GM23338 (cell line): ENCODE data around the gene CDK10. TPM values are rescaled to one million over a fixed set of nuclear protein-coding genes. Genes with fewer than 3 reads are reported as not detected.

Experiments used
- ATAC-seq: fragments of 200-7000 bp; cut with Tn5 transposase; 3 replicates; pipeline ENCODE4 v1.9.1; 2020
- DNase-seq: peaks from one replicate; pipeline ENCODE4 v3.0.0-alpha.2; 2015; ENCODE audit warnings: low spot score
- H2AFZ ChIP-seq: fragments of 200-600 bp; sonication (generic); 2 replicates; pipeline ENCODE4 v1.8.0; 2016; ENCODE audit warnings: antibody characterized with exemption, mild to moderate bottlenecking, moderate library complexity
- H3F3A ChIP-seq: fragments of 200-600 bp; sonication (generic); replicated peaks from 2 replicates; pipeline ENCODE4 v1.8.0; 2017; ENCODE audit warnings: antibody characterized with exemption, mixed run types, low read depth
- H3K27ac ChIP-seq: fragments of 200-600 bp; sonication (generic); 2 replicates; pipeline ENCODE4 v1.6.1; 2016; ENCODE audit warnings: low read depth
- H3K27me3 ChIP-seq: fragments of 200-600 bp; sonication (generic); 2 replicates; pipeline ENCODE4 v1.8.0; 2016; ENCODE audit warnings: mild to moderate bottlenecking, mixed run types, moderate library complexity; ENCODE audit not compliant: insufficient read depth
- H3K36me3 ChIP-seq: fragments of 200-600 bp; sonication (generic); 2 replicates; pipeline ENCODE4 v1.8.0; 2016; ENCODE audit warnings: mild to moderate bottlenecking; ENCODE audit not compliant: insufficient read depth
- H3K4me1 ChIP-seq: fragments of 200-600 bp; sonication (generic); 2 replicates; pipeline ENCODE4 v1.8.0; 2016; ENCODE audit warnings: mild to moderate bottlenecking, moderate library complexity; ENCODE audit not compliant: insufficient read depth
- H3K4me2 ChIP-seq: fragments of 200-600 bp; sonication (generic); 2 replicates; pipeline ENCODE4 v1.7.1; 2017; ENCODE audit warnings: mixed run types
- H3K4me3 ChIP-seq: fragments of 200-600 bp; sonication (generic); 2 replicates; pipeline ENCODE4 v1.6.1; 2016; ENCODE audit warnings: mixed run types
- H3K79me2 ChIP-seq: fragments of 200-600 bp; sonication (generic); replicated peaks from 2 replicates; pipeline ENCODE4 v1.8.0; 2017; ENCODE audit warnings: mild to moderate bottlenecking; ENCODE audit not compliant: insufficient read depth
- H3K9me2 ChIP-seq: fragments of 200-600 bp; sonication (generic); 2 replicates; pipeline ENCODE4 v1.8.0; 2017; ENCODE audit not compliant: insufficient read depth
- H4K20me1 ChIP-seq: fragments of 200-600 bp; sonication (generic); replicated peaks from 2 replicates; pipeline ENCODE4 v1.8.0; 2017; ENCODE audit warnings: mild to moderate bottlenecking; ENCODE audit not compliant: insufficient read depth
- H3K27ac Mint-ChIP-seq: 2 replicates; pipeline ENCODE4 v1.8.0; 2020; ENCODE audit warnings: inconsistent platforms, mild to moderate bottlenecking, moderate library complexity, mixed read lengths
- H3K27me3 Mint-ChIP-seq: 3 replicates; pipeline ENCODE4 v1.8.0; 2022; ENCODE audit warnings: low read depth, mild to moderate bottlenecking, moderate library complexity, mixed read lengths, inconsistent platforms; ENCODE audit not compliant: insufficient read depth, poor library complexity
- H3K36me3 Mint-ChIP-seq: 3 replicates; pipeline ENCODE4 v1.8.0; 2021; ENCODE audit warnings: low read depth, mild to moderate bottlenecking, inconsistent platforms, moderate library complexity, mixed read lengths
- H3K4me1 Mint-ChIP-seq: 3 replicates; pipeline ENCODE4 v1.8.0; 2020; ENCODE audit warnings: mild to moderate bottlenecking, inconsistent platforms, mixed read lengths
- H3K4me3 Mint-ChIP-seq: 3 replicates; pipeline ENCODE4 v1.8.0; 2021; ENCODE audit warnings: moderate library complexity, mild to moderate bottlenecking, inconsistent platforms, mixed read lengths
- H3K9me3 Mint-ChIP-seq: 3 replicates; pipeline ENCODE4 v1.8.0; 2020; ENCODE audit warnings: moderate library complexity, mild to moderate bottlenecking, inconsistent platforms, mixed read lengths
- CREB1 ChIP-seq: fragments of 250-450 bp; sonication (Bioruptor Pico); IDR thresholded peaks from 2 replicates; pipeline ENCODE4 v1.5.0; 2020; ENCODE audit warnings: low read depth, mild to moderate bottlenecking, moderate library complexity
- ETS1 ChIP-seq: IDR thresholded peaks from 2 replicates; pipeline ENCODE4 v1.6.1; 2016; ENCODE audit warnings: antibody characterized with exemption
- EZH2 ChIP-seq: fragments of 200-600 bp; sonication (generic); IDR thresholded peaks from one replicate; pipeline ENCODE4 v1.8.0; 2017; ENCODE audit warnings: antibody characterized with exemption, mild to moderate bottlenecking, low read depth; ENCODE audit not compliant: unreplicated experiment
- EZH2phosphoT487 ChIP-seq: fragments of 200-600 bp; sonication (generic); IDR thresholded peaks from one replicate; pipeline ENCODE4 v1.8.1; 2018; ENCODE audit warnings: antibody characterized with exemption; ENCODE audit not compliant: unreplicated experiment
- JUNB ChIP-seq: IDR thresholded peaks from one replicate; pipeline ENCODE4 v1.6.1; 2016; ENCODE audit warnings: antibody characterized with exemption; ENCODE audit not compliant: unreplicated experiment
- NANOG ChIP-seq: IDR thresholded peaks from 2 replicates; pipeline ENCODE4 v1.6.1; 2016; ENCODE audit warnings: antibody characterized with exemption, borderline replicate concordance
- POLR2AphosphoS5 ChIP-seq: IDR thresholded peaks from 2 replicates; pipeline ENCODE4 v1.6.1; 2016; ENCODE audit warnings: antibody characterized with exemption, low read depth
- STAT1 ChIP-seq: IDR thresholded peaks from one replicate; pipeline ENCODE4 v1.6.1; 2016; ENCODE audit warnings: antibody characterized with exemption; ENCODE audit not compliant: unreplicated experiment
- ZNF114 ChIP-seq: fragments of 250-450 bp; sonication (Bioruptor Pico); IDR thresholded peaks from 2 replicates; pipeline ENCODE4 v1.5.0; 2020; ENCODE audit warnings: mild to moderate bottlenecking, moderate library complexity
- ZNF331 ChIP-seq: fragments of 250-450 bp; sonication (Bioruptor Pico); IDR thresholded peaks from 2 replicates; pipeline ENCODE4 v1.5.0; 2020; ENCODE audit warnings: low read depth, mild to moderate bottlenecking, moderate library complexity
- polyA plus RNA-seq: library from polyadenylated mRNA; unstranded; fragments of >200 nt; fragmentation: Nextera tagmentation; extraction: Ambion mirVana; gene quantifications from 2 replicates; pipeline ENCODE4 v1.2.1, GENCODE V29; 2016
- total RNA-seq: library from RNA; depleted of rRNA; stranded (reverse); fragments of >200 nt; shearing (Covaris generic); gene quantifications from 2 replicates; pipeline ENCODE4 v1.2.3, GENCODE V29; 2014
- TF ChIP-seq, protein P1 (sequence below): IDR thresholded peaks from one replicate; pipeline ENCODE4 v1.6.1; 2018; ENCODE audit warnings: antibody characterized with exemption; ENCODE audit not compliant: unreplicated experiment
- TF ChIP-seq, protein P2 (sequence below): fragments of 250-450 bp; sonication (Bioruptor Pico); IDR thresholded peaks from 2 replicates; pipeline ENCODE4 v1.5.0; 2020; ENCODE audit warnings: mild to moderate bottlenecking, moderate library complexity
- TF ChIP-seq, protein P3 (sequence below), 2 experiments: fragments of 200-600 bp in 1 of 2; sonication (generic) in 1 of 2; conservative IDR thresholded peaks; 2 replicates each; pipeline versions ENCODE4 v1.5.1 to v1.6.1; 2016 to 2017; ENCODE audit warnings: antibody characterized with exemption in 2 of 2, low read depth in 2 of 2, mild to moderate bottlenecking in 2 of 2, moderate library complexity in 1 of 2

The CDK10 gene
- total and polyA plus RNA-seq, 2 experiments from 2014 or later: 64.6 to 88.0 TPM

- ATAC-seq (peak; percentile 74), DNase-seq (peak; percentile 59)
- no peak overlapping the region; the same call in 1 of the 2 replicates for H3K27ac ChIP-seq
- Mint-ChIP-seq H3K9me3 (peaks cover 40% of the 10 kb centered on the region), H3K4me1 (peaks cover 7% of the 10 kb centered on the region; the same call in 2 of the 3 replicates), H3K36me3 (peaks cover 71% of the 10 kb centered on the region), H3K27me3 (peaks cover 20% of the 10 kb centered on the region), H3K4me3 (peak overlapping the region; percentile 89), H3K27ac (peak overlapping the region; percentile 87)
- 0 out of 2 replicates have a peak, but pooled peaks cover 6% of the 10 kb centered on the region for H3F3A ChIP-seq
- H3K36me3 ChIP-seq: no peaks in the 10 kb centered on the region
- H3K4me1 ChIP-seq: 0 out of 2 replicates have a peak, but pooled peaks cover 8% of the 10 kb centered on the region
- 0 out of 2 replicates have a peak, but pooled peaks cover 4% of the 10 kb centered on the region for H3K9me2 ChIP-seq
- H3K4me2 ChIP-seq: peak overlapping the region; percentile 92
- H3K79me2 ChIP-seq: peaks cover 12% of the 10 kb centered on the region
- no peaks in the 10 kb centered on the region for H3K27me3 ChIP-seq
- H4K20me1 ChIP-seq: peaks cover 4% of the 10 kb centered on the region; the same call in 1 of the 2 replicates
- peak overlapping the region; percentile 96 for H3K4me3 ChIP-seq
- H2AFZ ChIP-seq: peak overlapping the region; percentile 96; the same call in 1 of the 2 replicates
- TF ChIP-seq ZNF331 (no peak), ZNF114 (CRISPR knock-in tag) (no peak), EZH2 (no peak), EZH2phosphoT487 (no peak), ETS1 (no peak), CREB1 (CRISPR knock-in tag) (no peak), NANOG (no peak), JUNB (no peak), STAT1 (no peak), POLR2AphosphoS5 (no peak)
- TF ChIP-seq, protein P1, sequence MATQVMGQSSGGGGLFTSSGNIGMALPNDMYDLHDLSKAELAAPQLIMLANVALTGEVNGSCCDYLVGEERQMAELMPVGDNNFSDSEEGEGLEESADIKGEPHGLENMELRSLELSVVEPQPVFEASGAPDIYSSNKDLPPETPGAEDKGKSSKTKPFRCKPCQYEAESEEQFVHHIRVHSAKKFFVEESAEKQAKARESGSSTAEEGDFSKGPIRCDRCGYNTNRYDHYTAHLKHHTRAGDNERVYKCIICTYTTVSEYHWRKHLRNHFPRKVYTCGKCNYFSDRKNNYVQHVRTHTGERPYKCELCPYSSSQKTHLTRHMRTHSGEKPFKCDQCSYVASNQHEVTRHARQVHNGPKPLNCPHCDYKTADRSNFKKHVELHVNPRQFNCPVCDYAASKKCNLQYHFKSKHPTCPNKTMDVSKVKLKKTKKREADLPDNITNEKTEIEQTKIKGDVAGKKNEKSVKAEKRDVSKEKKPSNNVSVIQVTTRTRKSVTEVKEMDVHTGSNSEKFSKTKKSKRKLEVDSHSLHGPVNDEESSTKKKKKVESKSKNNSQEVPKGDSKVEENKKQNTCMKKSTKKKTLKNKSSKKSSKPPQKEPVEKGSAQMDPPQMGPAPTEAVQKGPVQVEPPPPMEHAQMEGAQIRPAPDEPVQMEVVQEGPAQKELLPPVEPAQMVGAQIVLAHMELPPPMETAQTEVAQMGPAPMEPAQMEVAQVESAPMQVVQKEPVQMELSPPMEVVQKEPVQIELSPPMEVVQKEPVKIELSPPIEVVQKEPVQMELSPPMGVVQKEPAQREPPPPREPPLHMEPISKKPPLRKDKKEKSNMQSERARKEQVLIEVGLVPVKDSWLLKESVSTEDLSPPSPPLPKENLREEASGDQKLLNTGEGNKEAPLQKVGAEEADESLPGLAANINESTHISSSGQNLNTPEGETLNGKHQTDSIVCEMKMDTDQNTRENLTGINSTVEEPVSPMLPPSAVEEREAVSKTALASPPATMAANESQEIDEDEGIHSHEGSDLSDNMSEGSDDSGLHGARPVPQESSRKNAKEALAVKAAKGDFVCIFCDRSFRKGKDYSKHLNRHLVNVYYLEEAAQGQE: no peak
- TF ChIP-seq, protein P2, sequence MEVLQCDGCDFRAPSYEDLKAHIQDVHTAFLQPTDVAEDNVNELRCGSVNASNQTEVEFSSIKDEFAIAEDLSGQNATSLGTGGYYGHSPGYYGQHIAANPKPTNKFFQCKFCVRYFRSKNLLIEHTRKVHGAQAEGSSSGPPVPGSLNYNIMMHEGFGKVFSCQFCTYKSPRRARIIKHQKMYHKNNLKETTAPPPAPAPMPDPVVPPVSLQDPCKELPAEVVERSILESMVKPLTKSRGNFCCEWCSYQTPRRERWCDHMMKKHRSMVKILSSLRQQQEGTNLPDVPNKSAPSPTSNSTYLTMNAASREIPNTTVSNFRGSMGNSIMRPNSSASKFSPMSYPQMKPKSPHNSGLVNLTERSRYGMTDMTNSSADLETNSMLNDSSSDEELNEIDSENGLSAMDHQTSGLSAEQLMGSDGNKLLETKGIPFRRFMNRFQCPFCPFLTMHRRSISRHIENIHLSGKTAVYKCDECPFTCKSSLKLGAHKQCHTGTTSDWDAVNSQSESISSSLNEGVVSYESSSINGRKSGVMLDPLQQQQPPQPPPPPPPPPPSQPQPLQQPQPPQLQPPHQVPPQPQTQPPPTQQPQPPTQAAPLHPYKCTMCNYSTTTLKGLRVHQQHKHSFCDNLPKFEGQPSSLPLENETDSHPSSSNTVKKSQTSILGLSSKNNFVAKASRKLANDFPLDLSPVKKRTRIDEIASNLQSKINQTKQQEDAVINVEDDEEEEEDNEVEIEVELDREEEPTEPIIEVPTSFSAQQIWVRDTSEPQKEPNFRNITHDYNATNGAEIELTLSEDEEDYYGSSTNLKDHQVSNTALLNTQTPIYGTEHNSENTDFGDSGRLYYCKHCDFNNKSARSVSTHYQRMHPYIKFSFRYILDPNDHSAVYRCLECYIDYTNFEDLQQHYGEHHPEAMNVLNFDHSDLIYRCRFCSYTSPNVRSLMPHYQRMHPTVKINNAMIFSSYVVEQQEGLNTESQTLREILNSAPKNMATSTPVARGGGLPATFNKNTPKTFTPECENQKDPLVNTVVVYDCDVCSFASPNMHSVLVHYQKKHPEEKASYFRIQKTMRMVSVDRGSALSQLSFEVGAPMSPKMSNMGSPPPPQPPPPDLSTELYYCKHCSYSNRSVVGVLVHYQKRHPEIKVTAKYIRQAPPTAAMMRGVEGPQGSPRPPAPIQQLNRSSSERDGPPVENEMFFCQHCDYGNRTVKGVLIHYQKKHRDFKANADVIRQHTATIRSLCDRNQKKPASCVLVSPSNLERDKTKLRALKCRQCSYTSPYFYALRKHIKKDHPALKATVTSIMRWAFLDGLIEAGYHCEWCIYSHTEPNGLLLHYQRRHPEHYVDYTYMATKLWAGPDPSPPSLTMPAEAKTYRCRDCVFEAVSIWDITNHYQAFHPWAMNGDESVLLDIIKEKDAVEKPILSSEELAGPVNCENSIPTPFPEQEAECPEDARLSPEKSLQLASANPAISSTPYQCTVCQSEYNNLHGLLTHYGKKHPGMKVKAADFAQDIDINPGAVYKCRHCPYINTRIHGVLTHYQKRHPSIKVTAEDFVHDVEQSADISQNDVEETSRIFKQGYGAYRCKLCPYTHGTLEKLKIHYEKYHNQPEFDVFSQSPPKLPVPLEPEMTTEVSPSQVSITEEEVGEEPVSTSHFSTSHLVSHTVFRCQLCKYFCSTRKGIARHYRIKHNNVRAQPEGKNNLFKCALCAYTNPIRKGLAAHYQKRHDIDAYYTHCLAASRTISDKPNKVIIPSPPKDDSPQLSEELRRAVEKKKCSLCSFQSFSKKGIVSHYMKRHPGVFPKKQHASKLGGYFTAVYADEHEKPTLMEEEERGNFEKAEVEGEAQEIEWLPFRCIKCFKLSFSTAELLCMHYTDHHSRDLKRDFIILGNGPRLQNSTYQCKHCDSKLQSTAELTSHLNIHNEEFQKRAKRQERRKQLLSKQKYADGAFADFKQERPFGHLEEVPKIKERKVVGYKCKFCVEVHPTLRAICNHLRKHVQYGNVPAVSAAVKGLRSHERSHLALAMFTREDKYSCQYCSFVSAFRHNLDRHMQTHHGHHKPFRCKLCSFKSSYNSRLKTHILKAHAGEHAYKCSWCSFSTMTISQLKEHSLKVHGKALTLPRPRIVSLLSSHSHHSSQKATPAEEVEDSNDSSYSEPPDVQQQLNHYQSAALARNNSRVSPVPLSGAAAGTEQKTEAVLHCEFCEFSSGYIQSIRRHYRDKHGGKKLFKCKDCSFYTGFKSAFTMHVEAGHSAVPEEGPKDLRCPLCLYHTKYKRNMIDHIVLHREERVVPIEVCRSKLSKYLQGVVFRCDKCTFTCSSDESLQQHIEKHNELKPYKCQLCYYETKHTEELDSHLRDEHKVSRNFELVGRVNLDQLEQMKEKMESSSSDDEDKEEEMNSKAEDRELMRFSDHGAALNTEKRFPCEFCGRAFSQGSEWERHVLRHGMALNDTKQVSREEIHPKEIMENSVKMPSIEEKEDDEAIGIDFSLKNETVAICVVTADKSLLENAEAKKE (CRISPR knock-in tag): no peak
- TF ChIP-seq, protein P3, sequence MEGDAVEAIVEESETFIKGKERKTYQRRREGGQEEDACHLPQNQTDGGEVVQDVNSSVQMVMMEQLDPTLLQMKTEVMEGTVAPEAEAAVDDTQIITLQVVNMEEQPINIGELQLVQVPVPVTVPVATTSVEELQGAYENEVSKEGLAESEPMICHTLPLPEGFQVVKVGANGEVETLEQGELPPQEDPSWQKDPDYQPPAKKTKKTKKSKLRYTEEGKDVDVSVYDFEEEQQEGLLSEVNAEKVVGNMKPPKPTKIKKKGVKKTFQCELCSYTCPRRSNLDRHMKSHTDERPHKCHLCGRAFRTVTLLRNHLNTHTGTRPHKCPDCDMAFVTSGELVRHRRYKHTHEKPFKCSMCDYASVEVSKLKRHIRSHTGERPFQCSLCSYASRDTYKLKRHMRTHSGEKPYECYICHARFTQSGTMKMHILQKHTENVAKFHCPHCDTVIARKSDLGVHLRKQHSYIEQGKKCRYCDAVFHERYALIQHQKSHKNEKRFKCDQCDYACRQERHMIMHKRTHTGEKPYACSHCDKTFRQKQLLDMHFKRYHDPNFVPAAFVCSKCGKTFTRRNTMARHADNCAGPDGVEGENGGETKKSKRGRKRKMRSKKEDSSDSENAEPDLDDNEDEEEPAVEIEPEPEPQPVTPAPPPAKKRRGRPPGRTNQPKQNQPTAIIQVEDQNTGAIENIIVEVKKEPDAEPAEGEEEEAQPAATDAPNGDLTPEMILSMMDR (conservative IDR thresholded peaks at IDR 0.05; ENCODE audit: low read depth in 2 of 2): no peak; a peak in 1 of 4 replicates
Measured at GRCh38 chr16:89687092-89687940, 827 bp downstream of the CDK10 start.
